ENCODE results near the gene KRT72.

- TF ChIP-seq PKNOX1 (IDR thresholded peaks at IDR 0.05) (no peak), ARNT (IDR thresholded peaks at IDR 0.05) (no peak), FOXK2 (IDR thresholded peaks at IDR 0.05) (no peak), FOXM1 (IDR thresholded peaks at IDR 0.05; ENCODE audit: borderline replicate concordance) (no peak), BHLHE40 (IDR thresholded peaks at IDR 0.05; ENCODE audit: borderline replicate concordance) (no peak), HDGF (IDR thresholded peaks at IDR 0.05; ENCODE audit: borderline replicate concordance) (no peak), NFRKB (IDR thresholded peaks at IDR 0.05) (no peak), SP1 (IDR thresholded peaks at IDR 0.05) (no peak), ELF4 (IDR thresholded peaks at IDR 0.05) (no peak)
Measured at GRCh38 chr12:52546126-52546525, 55.1 kb downstream of the KRT72 start.
